Panc1 (cell line): ENCODE data around the gene UROC1. TPM values are rescaled to one million over a fixed set of nuclear protein-coding genes. Genes with fewer than 3 reads are reported as not detected.

Experiments used
- ATAC-seq: fragments of 200-7000 bp; cut with Tn5 transposase; 2 replicates; pipeline ENCODE4 v1.9.1; 2020; ENCODE audit warnings: mild to moderate bottlenecking, moderate library complexity
- BruUV-seq: library from RNA; stranded (reverse); fragments of 400-500 nt; replicated peaks from 2 replicates; lab custom pipeline; 2021; lab: Mats Ljungman, UMichigan
- CTCF ChIA-PET: fragments of 300-600 bp; sonication (Branson Sonifier 250); formaldehyde crosslinking; loops from one replicate; lab custom pipeline; 2022; ENCODE audit warnings: antibody characterized with exemption; lab: Charles Lee
- POLR2A ChIA-PET: fragments of 300-600 bp; sonication (Branson Sonifier 250); formaldehyde crosslinking; loops from one replicate; lab custom pipeline; 2022; ENCODE audit warnings: antibody characterized with exemption; lab: Charles Lee
- DNase-seq: peaks from one replicate; pipeline ENCODE4 v3.0.0-alpha.2; 2010; ENCODE audit warnings: low read depth, low spot score
- H3K27ac ChIP-seq: 2 replicates; pipeline ENCODE4 v1.5.1; 2011; ENCODE audit warnings: mild to moderate bottlenecking, low read length, inconsistent platforms
- H3K27me3 ChIP-seq: fragments of 200-500 bp; sonication (Bioruptor generic); 2 replicates; pipeline ENCODE4 v1.6.0; 2014; ENCODE audit warnings: low read length, inconsistent platforms; ENCODE audit not compliant: control insufficient read depth, insufficient read depth
- H3K36me3 ChIP-seq: fragments of 200-500 bp; sonication (Bioruptor generic); 2 replicates; pipeline ENCODE4 v1.5.1; 2014; ENCODE audit warnings: inconsistent platforms, mild to moderate bottlenecking, low read length, moderate library complexity; ENCODE audit not compliant: control insufficient read depth, insufficient read depth
- H3K4me1 ChIP-seq: 2 replicates; pipeline ENCODE4 v1.5.1; 2011; ENCODE audit warnings: inconsistent platforms, mild to moderate bottlenecking, low read length, moderate library complexity; ENCODE audit not compliant: control insufficient read depth, insufficient read depth
- H3K4me3 ChIP-seq, 2 experiments: 2 replicates each; pipeline ENCODE4 v1.5.1; 2011 to 2012; ENCODE audit warnings: low read depth in 2 of 2, low read length in 2 of 2, mild to moderate bottlenecking in 2 of 2, inconsistent platforms in 1 of 2, moderate library complexity in 1 of 2
- H3K9me3 ChIP-seq: fragments of 200-500 bp; sonication (Bioruptor generic); 2 replicates; pipeline ENCODE4 v1.5.1; 2014; ENCODE audit warnings: low read depth, mild to moderate bottlenecking, inconsistent platforms, low read length, moderate library complexity; ENCODE audit not compliant: control insufficient read depth, insufficient read depth
- CTCF ChIP-seq: fragments of 450-650 bp; IDR thresholded peaks from 2 replicates; pipeline ENCODE4 v1.5.1; 2017; ENCODE audit warnings: mild to moderate bottlenecking
- POLR2AphosphoS5 ChIP-seq: IDR thresholded peaks from 2 replicates; pipeline ENCODE4 v1.6.1; 2012; ENCODE audit warnings: mild to moderate bottlenecking, low read depth, low read length, moderate library complexity
- SIN3A ChIP-seq: IDR thresholded peaks from 2 replicates; pipeline ENCODE4 v1.6.1; 2012; ENCODE audit warnings: low read depth, mild to moderate bottlenecking, low read length, moderate library complexity, borderline replicate concordance; ENCODE audit not compliant: insufficient read depth
- TCF7L2 ChIP-seq: IDR thresholded peaks from 2 replicates; pipeline ENCODE4 v1.6.1; 2011; ENCODE audit warnings: mild to moderate bottlenecking, low read depth, low read length, inconsistent platforms
- in situ Hi-C: cut with HindIII; loops from 2 replicates; pipeline ENCODE4 v1.10.0; 2016; ENCODE audit warnings: low sequenced_read_pairs, low pct_unique_long_range_greater_than_20kb
- intact Hi-C: fragments of 100-400 bp; cut with micrococcal nuclease; formaldehyde crosslinking; loops from one replicate; pipeline ENCODE4 v1.10.0; 2022; ENCODE audit not compliant: unreplicated experiment
- total RNA-seq: library from RNA; stranded (reverse); gene quantifications from one replicate; pipeline ENCODE4 v1.2.1, GENCODE V29; 2021; ENCODE audit not compliant: unreplicated experiment
- TF ChIP-seq, protein P1 (sequence below), 2 experiments: IDR thresholded peaks; 2 replicates each; pipeline ENCODE4 v1.6.1; 2011 to 2012; ENCODE audit warnings: low read depth in 2 of 2, control low read depth in 1 of 2, low read length in 1 of 2, mild to moderate bottlenecking in 1 of 2, moderate library complexity in 1 of 2; ENCODE audit not compliant: insufficient read depth in 1 of 2

UROC1 gene
- total RNA-seq, 1 experiment from 2014 or later: not detected

DNA sequence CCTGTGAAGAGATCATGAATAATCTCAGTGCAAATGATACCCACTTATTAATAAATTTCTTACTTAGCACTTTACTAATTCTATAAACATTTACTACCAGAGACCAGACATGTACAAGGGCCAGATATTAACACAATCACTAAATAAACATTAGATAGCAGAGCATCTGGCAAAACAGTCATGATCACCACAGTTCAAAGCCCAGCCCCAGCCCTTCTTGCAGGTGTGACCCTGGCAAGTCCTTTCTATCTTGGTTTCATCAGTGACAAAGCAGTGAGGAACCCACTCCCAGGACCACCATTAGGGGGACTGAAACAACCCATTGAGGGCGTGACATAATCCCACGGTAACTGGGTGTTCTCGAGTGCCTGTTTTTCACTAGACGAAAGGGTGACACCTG, 53.5 kb downstream of the UROC1 start:
- ATAC-seq (no peak), DNase-seq (no peak)
- Histone ChIP-seq H3K27me3 (no peaks in the 10 kb centered on the region), H3K9me3 (no peaks in the 10 kb centered on the region), H3K36me3 (peaks cover 33% of the 10 kb centered on the region), H3K4me1 (no peaks in the 10 kb centered on the region), H3K4me3 (no peak overlapping the region), H3K27ac (no peak overlapping the region)
- ChIA-PET POLR2A (no interaction called here), CTCF (no interaction called here)
- intact Hi-C loops (no loop called here), in situ Hi-C loops (no loop called here)
- no peak for TF ChIP-seq POLR2AphosphoS5
- no TSS peak for BruUV-seq

- no peak overlapping the region for H3K4me3 ChIP-seq
- no peak overlapping the region for H3K27ac ChIP-seq
- in situ Hi-C loops (no loop called here), intact Hi-C loops (no loop called here)
- ChIA-PET CTCF (no interaction called here), POLR2A (no interaction called here)
- no peak for TF ChIP-seq SIN3A
- no peak for TF ChIP-seq TCF7L2
- no peak for TF ChIP-seq POLR2AphosphoS5
- TF ChIP-seq, protein P1, sequence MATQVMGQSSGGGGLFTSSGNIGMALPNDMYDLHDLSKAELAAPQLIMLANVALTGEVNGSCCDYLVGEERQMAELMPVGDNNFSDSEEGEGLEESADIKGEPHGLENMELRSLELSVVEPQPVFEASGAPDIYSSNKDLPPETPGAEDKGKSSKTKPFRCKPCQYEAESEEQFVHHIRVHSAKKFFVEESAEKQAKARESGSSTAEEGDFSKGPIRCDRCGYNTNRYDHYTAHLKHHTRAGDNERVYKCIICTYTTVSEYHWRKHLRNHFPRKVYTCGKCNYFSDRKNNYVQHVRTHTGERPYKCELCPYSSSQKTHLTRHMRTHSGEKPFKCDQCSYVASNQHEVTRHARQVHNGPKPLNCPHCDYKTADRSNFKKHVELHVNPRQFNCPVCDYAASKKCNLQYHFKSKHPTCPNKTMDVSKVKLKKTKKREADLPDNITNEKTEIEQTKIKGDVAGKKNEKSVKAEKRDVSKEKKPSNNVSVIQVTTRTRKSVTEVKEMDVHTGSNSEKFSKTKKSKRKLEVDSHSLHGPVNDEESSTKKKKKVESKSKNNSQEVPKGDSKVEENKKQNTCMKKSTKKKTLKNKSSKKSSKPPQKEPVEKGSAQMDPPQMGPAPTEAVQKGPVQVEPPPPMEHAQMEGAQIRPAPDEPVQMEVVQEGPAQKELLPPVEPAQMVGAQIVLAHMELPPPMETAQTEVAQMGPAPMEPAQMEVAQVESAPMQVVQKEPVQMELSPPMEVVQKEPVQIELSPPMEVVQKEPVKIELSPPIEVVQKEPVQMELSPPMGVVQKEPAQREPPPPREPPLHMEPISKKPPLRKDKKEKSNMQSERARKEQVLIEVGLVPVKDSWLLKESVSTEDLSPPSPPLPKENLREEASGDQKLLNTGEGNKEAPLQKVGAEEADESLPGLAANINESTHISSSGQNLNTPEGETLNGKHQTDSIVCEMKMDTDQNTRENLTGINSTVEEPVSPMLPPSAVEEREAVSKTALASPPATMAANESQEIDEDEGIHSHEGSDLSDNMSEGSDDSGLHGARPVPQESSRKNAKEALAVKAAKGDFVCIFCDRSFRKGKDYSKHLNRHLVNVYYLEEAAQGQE (IDR thresholded peaks at IDR 0.05; ENCODE audit: insufficient read depth in 1 of 2, low read depth in 2 of 2, low read length in 1 of 2): no peak
- no peak for TF ChIP-seq CTCF
- H3K36me3 ChIP-seq: peaks cover 34% of the 10 kb centered on the region
- no peaks in the 10 kb centered on the region for H3K27me3 ChIP-seq
- DNase-seq (no peak), ATAC-seq (no peak)
- no peaks in the 10 kb centered on the region for H3K9me3 ChIP-seq
- H3K4me1 ChIP-seq: no peaks in the 10 kb centered on the region
- TSS peak; percentile 2 for BruUV-seq
Measured at GRCh38 chr3:126463521-126463920, 54.1 kb downstream of the UROC1 start.

DNA sequence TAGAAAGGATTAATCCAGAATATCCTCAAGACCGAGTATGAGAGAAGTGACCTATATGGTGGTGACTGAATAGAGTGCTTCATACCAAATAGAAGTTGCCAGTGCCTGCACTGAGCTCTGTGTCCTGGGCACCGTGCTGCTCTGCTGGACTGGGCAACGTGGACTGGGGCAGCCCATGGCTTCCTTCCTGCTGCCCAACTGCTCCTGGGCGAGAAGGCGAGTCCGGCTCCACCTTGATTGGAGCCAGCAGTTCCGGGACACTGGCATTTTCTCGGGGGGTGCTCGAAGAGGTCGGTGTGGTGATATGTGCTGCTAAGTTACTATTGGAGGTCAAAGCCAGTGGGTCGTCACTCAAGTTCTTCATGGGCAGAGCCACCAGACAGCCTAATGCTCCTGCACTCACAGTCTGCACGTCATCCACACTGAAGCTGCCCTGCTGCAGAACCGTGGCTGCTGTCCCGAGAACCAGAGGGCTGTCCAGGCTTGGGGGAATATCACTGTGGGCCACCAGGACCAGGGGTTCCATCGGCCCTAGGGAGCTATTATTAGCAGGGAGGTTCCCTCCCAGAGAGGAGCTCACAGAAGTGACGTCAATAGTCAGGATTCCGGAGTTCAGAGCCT, 56.0 kb downstream of the UROC1 start:
- BruUV-seq: no TSS peak
- no peak for DNase-seq
- no peak overlapping the region for H3K4me3 ChIP-seq
- no peak for TF ChIP-seq POLR2AphosphoS5
- no peak for TF ChIP-seq SIN3A
- TF ChIP-seq TCF7L2: no peak
- TF ChIP-seq, protein P1 (IDR thresholded peaks at IDR 0.05; ENCODE audit: insufficient read depth in 1 of 2, low read depth in 2 of 2, low read length in 1 of 2): no peak
- no peak for TF ChIP-seq CTCF
- no peaks in the 10 kb centered on the region for H3K4me1 ChIP-seq
- no peak for ATAC-seq
- H3K36me3 ChIP-seq: peaks cover 31% of the 10 kb centered on the region
- intact Hi-C loops: no loop called here
- H3K27ac ChIP-seq: no peak overlapping the region
- H3K27me3 ChIP-seq: no peaks in the 10 kb centered on the region
- ChIA-PET CTCF (no interaction called here), POLR2A (interaction anchor here (0.7 kb wide), 1 partner anchor 177 kb away, joined by 3 read pairs; no protein-coding TSS in a partner anchor)
- in situ Hi-C loops: no loop called here
- H3K9me3 ChIP-seq: no peaks in the 10 kb centered on the region
